Measurements from ENCODE around the gene ATG7.
"Not testable (repeated sequence)": the region's sequence is repeated elsewhere in the genome, so short reads cannot be mapped to it uniquely, and the experiment has no call there.

Gene ATG7

DNA sequence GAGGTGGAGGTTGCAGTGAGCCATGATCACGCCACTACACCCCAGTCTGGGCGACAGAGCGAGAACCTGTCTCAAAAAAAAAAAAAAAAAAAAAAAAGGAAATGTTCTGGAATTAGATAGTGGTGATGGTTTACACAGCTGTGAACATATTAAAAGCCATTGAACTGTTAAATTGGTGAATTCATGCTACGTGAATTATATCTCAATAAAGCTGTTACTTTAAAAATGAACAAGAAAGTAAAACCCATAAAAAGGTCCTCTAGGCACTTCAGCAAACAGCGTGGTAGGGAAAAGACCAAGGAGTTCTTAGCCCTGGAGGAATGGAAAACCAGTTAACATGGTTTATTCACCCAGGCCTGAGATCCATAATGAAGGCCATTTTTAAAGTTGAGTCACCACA, 180.1 kb downstream of the ATG7 start:
- H3K27me3 ChIP-seq (ENCODE audit: insufficient read depth, insufficient read length): no peaks in the 10 kb centered on the region
- H3K9me3 ChIP-seq (ENCODE audit: insufficient read depth, low read length): no peaks in the 10 kb centered on the region
- no peaks in the 10 kb centered on the region for H3K36me3 ChIP-seq (ENCODE audit: insufficient read depth, insufficient read length, low read length)
- H3K9ac ChIP-seq (ENCODE audit: insufficient read length, low read depth): no peak overlapping the region
- TF ChIP-seq SUZ12 (IDR thresholded peaks at IDR 0.05; ENCODE audit: extremely low read depth, insufficient read depth, insufficient read length) (no peak), YY1 (IDR thresholded peaks at IDR 0.05; ENCODE audit: insufficient read depth, insufficient read length) (no peak), ZNF274 (IDR thresholded peaks at IDR 0.05; ENCODE audit: low read depth, low read length) (no peak)
- no peak overlapping the region for H3K4me3 ChIP-seq (ENCODE audit: insufficient read length, low read depth)
- DNase-seq (ENCODE audit: low read depth, low spot score): no peak
- no peaks in the 10 kb centered on the region for H3K4me1 ChIP-seq (ENCODE audit: insufficient read depth, insufficient read length)

DNA sequence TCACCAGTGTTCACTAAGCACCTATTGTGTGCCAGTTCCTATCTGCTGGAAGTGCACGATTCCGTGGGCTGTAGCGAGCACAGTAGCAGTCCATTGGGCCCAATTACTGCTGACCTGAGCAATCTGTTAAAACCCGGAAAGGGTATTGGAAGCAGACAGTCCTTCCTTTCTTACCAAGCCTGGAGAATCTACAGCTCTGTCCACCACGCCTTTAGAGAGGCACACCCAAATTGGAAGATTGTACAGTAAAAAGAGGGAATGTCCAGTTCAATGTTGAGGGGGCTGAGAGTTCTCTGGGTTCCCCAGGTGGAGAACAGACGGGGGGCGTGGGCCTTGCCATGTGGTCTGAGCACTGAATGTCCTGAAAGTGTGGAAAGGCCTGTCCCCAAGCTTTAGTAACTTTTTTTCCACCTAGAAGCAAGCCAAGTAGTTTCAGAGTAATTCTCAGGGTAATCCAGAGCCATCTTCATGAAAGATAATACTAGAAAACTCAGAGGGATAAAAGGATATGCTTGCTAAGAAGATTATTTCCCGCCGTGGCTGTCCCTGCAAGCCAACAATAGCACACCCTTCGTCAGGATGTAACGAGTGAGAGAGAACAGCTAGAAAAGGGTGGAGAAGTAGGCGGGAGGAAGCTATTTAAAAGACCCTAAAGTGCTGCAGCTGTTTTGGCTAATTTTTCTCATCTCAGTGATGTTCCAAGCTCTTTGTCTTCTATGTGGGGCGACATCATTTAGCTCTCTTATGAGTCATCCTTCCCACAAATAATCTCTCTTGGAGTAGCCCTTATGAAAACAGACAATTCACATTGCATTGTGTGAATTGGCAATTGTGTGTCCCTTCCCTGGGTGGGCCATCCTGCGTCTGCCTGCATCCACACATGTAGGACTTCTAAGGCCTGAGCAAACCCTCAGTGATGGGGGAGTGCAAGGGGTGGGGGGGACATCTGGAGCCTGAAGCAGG, 181.0 kb downstream of the ATG7 start:
- DNase-seq (ENCODE audit: low read depth, low spot score): no peak
- TF ChIP-seq ZNF274 (IDR thresholded peaks at IDR 0.05; ENCODE audit: low read depth, low read length): no peak
- no peak for TF ChIP-seq SUZ12 (IDR thresholded peaks at IDR 0.05; ENCODE audit: extremely low read depth, insufficient read depth, insufficient read length)
- TF ChIP-seq YY1 (IDR thresholded peaks at IDR 0.05; ENCODE audit: insufficient read depth, insufficient read length): no peak
- no peak overlapping the region for H3K9ac ChIP-seq (ENCODE audit: insufficient read length, low read depth)
- H3K36me3 ChIP-seq (ENCODE audit: insufficient read depth, insufficient read length, low read length): no peaks in the 10 kb centered on the region
- no peaks in the 10 kb centered on the region for H3K4me1 ChIP-seq (ENCODE audit: insufficient read depth, insufficient read length)
- no peaks in the 10 kb centered on the region for H3K9me3 ChIP-seq (ENCODE audit: insufficient read depth, low read length)
- H3K4me3 ChIP-seq (ENCODE audit: insufficient read length, low read depth): no peak overlapping the region
- no peaks in the 10 kb centered on the region for H3K27me3 ChIP-seq (ENCODE audit: insufficient read depth, insufficient read length)

DNA sequence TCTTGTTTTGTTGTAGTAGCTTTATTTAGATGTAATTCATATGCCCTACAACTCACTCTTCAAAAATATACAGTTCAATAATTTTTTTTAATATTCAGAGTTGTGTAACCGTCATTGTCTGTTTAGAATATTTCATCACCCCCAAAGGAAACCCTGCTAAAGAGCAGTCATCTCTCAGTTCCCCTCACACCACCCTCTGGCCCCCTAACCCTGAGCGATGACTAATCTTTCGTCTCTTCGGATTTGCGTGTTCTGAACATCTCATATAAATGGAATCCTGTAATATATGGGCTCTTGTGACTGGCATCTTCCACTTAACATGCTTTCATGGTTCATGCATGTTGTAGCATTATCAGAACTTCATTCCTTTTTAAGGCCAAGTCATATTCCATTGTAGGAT, 183.8 kb downstream of the ATG7 start:
- Histone ChIP-seq H3K36me3 (ENCODE audit: insufficient read depth, insufficient read length, low read length) (no peaks in the 10 kb centered on the region), H3K4me3 (ENCODE audit: insufficient read length, low read depth) (no peak overlapping the region), H3K4me1 (ENCODE audit: insufficient read depth, insufficient read length) (no peaks in the 10 kb centered on the region), H3K9ac (ENCODE audit: insufficient read length, low read depth) (no peak overlapping the region), H3K9me3 (ENCODE audit: insufficient read depth, low read length) (no peaks in the 10 kb centered on the region), H3K27me3 (ENCODE audit: insufficient read depth, insufficient read length) (no peaks in the 10 kb centered on the region)
- no peak for DNase-seq (ENCODE audit: low read depth, low spot score)
- TF ChIP-seq SUZ12 (IDR thresholded peaks at IDR 0.05; ENCODE audit: extremely low read depth, insufficient read depth, insufficient read length): no peak
- no peak for TF ChIP-seq ZNF274 (IDR thresholded peaks at IDR 0.05; ENCODE audit: low read depth, low read length)

DNA sequence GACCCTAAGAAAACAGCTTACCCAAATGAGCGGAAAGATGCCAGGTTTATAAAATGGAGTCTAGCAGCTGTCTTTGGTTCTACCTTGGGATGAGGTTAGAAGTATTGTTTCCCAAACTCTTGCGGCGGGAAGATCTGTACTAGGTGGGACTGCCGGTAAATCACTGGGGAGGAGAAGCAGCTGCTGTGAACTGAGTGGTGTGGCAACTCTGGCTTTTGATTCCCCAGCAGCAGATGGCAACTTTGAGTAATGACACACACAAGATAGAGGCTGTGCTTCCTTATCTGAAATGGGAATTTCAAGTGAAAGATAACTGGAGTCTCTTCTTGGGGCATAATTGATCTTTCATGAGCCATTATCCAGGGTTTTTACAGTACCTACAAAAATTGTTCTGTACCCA, 184.9 kb downstream of the ATG7 start:
- Histone ChIP-seq H3K4me1 (ENCODE audit: insufficient read depth, insufficient read length) (no peaks in the 10 kb centered on the region), H3K9me3 (ENCODE audit: insufficient read depth, low read length) (no peaks in the 10 kb centered on the region)
- DNase-seq (ENCODE audit: low read depth, low spot score): no peak

DNA sequence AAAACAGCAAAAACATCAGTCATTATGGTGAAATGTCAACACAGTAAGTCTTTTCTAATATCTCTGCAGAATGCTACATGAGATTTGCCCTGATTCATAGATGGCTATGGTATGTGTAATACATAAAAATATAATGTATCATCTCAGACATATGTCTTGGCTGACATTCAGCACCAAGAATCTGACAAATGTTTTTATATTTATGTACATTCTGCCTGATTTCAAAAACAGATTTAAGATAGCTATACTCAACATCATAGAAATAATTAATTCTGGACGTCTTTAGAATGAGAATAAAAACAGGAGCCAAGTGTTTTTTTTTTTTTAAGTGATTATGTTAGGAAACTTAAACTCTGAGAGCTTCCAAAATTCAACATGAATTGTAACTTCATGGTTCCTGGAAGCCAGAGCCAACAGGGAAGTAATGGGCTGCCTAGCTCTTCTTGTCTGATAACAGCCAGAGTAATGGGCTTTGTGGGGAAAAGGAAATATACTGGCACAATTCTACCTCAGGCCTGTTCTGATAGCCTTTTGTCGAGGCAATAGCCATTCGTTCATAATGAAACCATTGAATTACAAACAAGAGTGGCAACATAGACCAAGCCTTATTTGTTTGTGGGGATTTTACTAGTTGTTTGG, 187.1 kb downstream of the ATG7 start:
- no peaks in the 10 kb centered on the region for H3K36me3 ChIP-seq (ENCODE audit: insufficient read depth, insufficient read length, low read length)
- TF ChIP-seq ZNF274 (IDR thresholded peaks at IDR 0.05; ENCODE audit: low read depth, low read length): no peak
- no peak for TF ChIP-seq YY1 (IDR thresholded peaks at IDR 0.05; ENCODE audit: insufficient read depth, insufficient read length)
- TF ChIP-seq SUZ12 (IDR thresholded peaks at IDR 0.05; ENCODE audit: extremely low read depth, insufficient read depth, insufficient read length): no peak
- no peak overlapping the region for H3K9ac ChIP-seq (ENCODE audit: insufficient read length, low read depth)
- DNase-seq (ENCODE audit: low read depth, low spot score): no peak
- no peaks in the 10 kb centered on the region for H3K9me3 ChIP-seq (ENCODE audit: insufficient read depth, low read length)
- no peaks in the 10 kb centered on the region for H3K4me1 ChIP-seq (ENCODE audit: insufficient read depth, insufficient read length)
- no peak overlapping the region for H3K4me3 ChIP-seq (ENCODE audit: insufficient read length, low read depth)
- H3K27me3 ChIP-seq (ENCODE audit: insufficient read depth, insufficient read length): no peaks in the 10 kb centered on the region

More for the DNA sequence above, 184.9 kb downstream of the ATG7 start:
- H3K27me3 ChIP-seq (ENCODE audit: insufficient read depth, insufficient read length): no peaks in the 10 kb centered on the region
- H3K4me3 ChIP-seq (ENCODE audit: insufficient read length, low read depth): no peak overlapping the region
- no peak for TF ChIP-seq ZNF274 (IDR thresholded peaks at IDR 0.05; ENCODE audit: low read depth, low read length)
- H3K36me3 ChIP-seq (ENCODE audit: insufficient read depth, insufficient read length, low read length): no peaks in the 10 kb centered on the region
- H3K9ac ChIP-seq (ENCODE audit: insufficient read length, low read depth): no peak overlapping the region

DNA sequence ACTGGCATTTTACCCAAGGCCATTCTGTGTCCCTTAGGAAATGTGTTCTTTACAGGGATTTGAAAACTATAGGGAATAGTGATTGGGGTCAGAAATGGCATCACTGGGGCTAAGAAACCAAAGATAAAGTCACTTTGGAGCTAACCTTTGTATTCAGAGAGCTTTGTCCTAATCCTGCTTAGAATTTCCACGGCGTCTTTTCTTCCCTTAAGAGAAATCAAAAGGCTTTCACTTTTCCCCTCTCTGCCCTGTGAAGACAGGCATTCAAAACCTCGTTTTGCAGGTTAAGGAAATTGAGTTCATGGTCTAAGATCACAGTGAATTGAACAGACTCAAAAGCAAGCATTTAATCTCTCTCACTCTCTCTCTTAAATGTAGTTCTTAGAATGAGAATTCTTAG, 189.0 kb downstream of the ATG7 start:
- H3K9ac ChIP-seq (ENCODE audit: insufficient read length, low read depth): no peak overlapping the region
- no peak for TF ChIP-seq YY1 (IDR thresholded peaks at IDR 0.05; ENCODE audit: insufficient read depth, insufficient read length)
- no peak for DNase-seq (ENCODE audit: low read depth, low spot score)

DNA sequence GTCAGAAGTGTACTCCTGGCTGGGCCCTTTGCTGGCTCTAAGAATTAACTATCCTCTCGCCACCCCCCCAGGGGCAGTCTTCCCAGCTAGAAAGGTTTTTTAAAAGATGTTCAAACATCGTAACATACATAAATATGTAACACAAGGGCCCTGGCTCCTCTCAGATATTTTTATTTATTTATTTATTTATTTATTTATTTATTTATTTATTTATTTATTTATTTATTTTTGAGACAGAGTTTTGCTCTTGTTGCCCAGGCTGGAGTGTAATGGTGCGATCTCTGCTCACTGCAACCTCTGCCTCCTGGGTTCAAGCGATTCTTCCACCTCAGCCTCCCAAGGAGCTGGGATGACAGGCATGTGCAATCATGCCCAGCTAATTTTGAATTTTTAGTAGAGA, 190.5 kb downstream of the ATG7 start:
- not testable (repeated sequence) for H3K4me1 ChIP-seq (ENCODE audit: insufficient read depth, insufficient read length); H3K9me3 ChIP-seq (ENCODE audit: insufficient read depth, low read length); H3K36me3 ChIP-seq (ENCODE audit: insufficient read depth, insufficient read length, low read length); H3K27me3 ChIP-seq (ENCODE audit: insufficient read depth, insufficient read length); DNase-seq (ENCODE audit: low read depth, low spot score); H3K9ac ChIP-seq (ENCODE audit: insufficient read length, low read depth); H3K4me3 ChIP-seq (ENCODE audit: insufficient read length, low read depth)

More for the DNA sequence above, 189.0 kb downstream of the ATG7 start:
- H3K4me3 ChIP-seq (ENCODE audit: insufficient read length, low read depth): no peak overlapping the region
- no peaks in the 10 kb centered on the region for H3K9me3 ChIP-seq (ENCODE audit: insufficient read depth, low read length)
- H3K36me3 ChIP-seq (ENCODE audit: insufficient read depth, insufficient read length, low read length): no peaks in the 10 kb centered on the region
- H3K27me3 ChIP-seq (ENCODE audit: insufficient read depth, insufficient read length): no peaks in the 10 kb centered on the region
- H3K4me1 ChIP-seq (ENCODE audit: insufficient read depth, insufficient read length): no peaks in the 10 kb centered on the region
